ENCODE measurements around the gene NAXE. TPM values are rescaled to one million over a fixed set of nuclear protein-coding genes. Genes with fewer than 3 reads are reported as not detected.

The NAXE gene
- total and polyA plus RNA-seq, 2 of the 13 experiments (the other 11 are each of a cell fraction or from before 2014, with no cell fraction given), result 39.4 to 59.4 TPM

DNA sequence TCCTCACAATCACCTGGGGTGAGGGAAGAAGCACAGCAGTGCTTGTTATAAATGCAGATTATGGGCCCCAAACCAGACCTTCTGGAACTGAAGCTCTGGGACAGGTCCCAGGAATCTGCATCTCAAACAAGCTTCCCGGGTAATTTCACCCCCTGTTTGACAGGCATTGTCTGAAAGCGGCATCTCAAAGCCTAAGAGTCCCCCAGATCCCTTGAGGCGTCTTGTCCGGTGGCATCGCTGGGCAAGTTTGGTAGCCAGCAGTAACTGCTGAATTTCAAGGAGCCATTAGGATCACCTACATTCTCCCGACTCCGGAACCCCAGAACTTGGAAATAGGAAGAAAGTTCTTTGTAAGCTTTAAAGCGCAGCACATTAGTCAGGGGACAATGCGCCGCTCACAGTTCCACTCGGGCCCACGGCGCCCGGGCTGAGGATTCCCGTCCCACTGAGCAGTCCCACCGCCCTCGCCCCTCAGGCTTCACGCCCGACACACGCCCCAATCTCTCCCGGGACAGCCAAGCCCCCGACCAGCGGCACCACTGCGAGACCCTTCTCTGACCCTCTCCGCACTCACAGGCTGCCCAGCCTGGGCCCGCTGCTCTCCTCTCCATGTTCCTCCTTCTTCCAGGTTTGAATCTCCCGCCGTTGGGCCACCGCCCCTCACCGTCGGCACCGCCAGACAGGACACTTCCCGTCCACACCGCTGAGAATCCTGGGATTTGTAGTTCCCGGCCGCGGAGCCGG is 19.5 kb upstream of the NAXE start, which contains the start of gene IQGAP3 (continued):
- TF ChIP-seq SKIL (CRISPR knock-in tag; IDR thresholded peaks at IDR 0.05; ENCODE audit: borderline replicate concordance) (no peak), SPEN (CRISPR knock-in tag; IDR thresholded peaks at IDR 0.05; ENCODE audit: low read depth) (peak; percentile 49; the same call in 1 of the 2 replicates), RORA (CRISPR knock-in tag; IDR thresholded peaks at IDR 0.05) (no peak), CEBPB (IDR thresholded peaks at IDR 0.05; ENCODE audit: borderline replicate concordance, low read depth, low read length) (no peak), CENPT (CRISPR knock-in tag; IDR thresholded peaks at IDR 0.05; ENCODE audit: low read depth) (0 out of 2 replicates have a peak, but pooled peaks have one; percentile 78), SSRP1 (CRISPR knock-in tag; IDR thresholded peaks at IDR 0.05) (no peak), ZBTB33 (CRISPR knock-in tag; IDR thresholded peaks at IDR 0.05) (no peak), MEF2D (CRISPR knock-in tag; IDR thresholded peaks at IDR 0.05) (no peak), IKZF5 (CRISPR knock-in tag; IDR thresholded peaks at IDR 0.05) (peak; percentile 55; the same call in 1 of the 2 replicates), KLF11 (CRISPR knock-in tag; IDR thresholded peaks at IDR 0.05) (peak; percentile 98; the same call in 1 of the 2 replicates), ZNF564 (CRISPR knock-in tag; IDR thresholded peaks at IDR 0.05) (no peak), ZBTB14 (CRISPR knock-in tag; IDR thresholded peaks at IDR 0.05) (no peak), HHEX (CRISPR knock-in tag; IDR thresholded peaks at IDR 0.05) (no peak), ESRRA (CRISPR knock-in tag; IDR thresholded peaks at IDR 0.05; ENCODE audit: low read depth) (no peak), ZNF562 (CRISPR knock-in tag; IDR thresholded peaks at IDR 0.05; ENCODE audit: borderline replicate concordance) (no peak)
- TF ChIP-seq, protein P1, sequence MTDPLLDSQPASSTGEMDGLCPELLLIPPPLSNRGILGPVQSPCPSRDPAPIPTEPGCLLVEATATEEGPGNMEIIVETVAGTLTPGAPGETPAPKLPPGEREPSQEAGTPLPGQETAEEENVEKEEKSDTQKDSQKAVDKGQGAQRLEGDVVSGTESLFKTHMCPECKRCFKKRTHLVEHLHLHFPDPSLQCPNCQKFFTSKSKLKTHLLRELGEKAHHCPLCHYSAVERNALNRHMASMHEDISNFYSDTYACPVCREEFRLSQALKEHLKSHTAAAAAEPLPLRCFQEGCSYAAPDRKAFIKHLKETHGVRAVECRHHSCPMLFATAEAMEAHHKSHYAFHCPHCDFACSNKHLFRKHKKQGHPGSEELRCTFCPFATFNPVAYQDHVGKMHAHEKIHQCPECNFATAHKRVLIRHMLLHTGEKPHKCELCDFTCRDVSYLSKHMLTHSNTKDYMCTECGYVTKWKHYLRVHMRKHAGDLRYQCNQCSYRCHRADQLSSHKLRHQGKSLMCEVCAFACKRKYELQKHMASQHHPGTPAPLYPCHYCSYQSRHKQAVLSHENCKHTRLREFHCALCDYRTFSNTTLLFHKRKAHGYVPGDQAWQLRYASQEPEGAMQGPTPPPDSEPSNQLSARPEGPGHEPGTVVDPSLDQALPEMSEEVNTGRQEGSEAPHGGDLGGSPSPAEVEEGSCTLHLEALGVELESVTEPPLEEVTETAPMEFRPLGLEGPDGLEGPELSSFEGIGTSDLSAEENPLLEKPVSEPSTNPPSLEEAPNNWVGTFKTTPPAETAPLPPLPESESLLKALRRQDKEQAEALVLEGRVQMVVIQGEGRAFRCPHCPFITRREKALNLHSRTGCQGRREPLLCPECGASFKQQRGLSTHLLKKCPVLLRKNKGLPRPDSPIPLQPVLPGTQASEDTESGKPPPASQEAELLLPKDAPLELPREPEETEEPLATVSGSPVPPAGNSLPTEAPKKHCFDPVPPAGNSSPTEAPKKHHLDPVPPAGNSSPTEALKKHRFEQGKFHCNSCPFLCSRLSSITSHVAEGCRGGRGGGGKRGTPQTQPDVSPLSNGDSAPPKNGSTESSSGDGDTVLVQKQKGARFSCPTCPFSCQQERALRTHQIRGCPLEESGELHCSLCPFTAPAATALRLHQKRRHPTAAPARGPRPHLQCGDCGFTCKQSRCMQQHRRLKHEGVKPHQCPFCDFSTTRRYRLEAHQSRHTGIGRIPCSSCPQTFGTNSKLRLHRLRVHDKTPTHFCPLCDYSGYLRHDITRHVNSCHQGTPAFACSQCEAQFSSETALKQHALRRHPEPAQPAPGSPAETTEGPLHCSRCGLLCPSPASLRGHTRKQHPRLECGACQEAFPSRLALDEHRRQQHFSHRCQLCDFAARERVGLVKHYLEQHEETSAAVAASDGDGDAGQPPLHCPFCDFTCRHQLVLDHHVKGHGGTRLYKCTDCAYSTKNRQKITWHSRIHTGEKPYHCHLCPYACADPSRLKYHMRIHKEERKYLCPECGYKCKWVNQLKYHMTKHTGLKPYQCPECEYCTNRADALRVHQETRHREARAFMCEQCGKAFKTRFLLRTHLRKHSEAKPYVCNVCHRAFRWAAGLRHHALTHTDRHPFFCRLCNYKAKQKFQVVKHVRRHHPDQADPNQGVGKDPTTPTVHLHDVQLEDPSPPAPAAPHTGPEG (CRISPR knock-in tag; IDR thresholded peaks at IDR 0.05), result peak; percentile 49; the same call in 1 of the 2 replicates

Data from HepG2 (cell line).